Spleen (tissue), 7 donors: ENCODE data around the gene GRAMD2B.

Experiments
- CTCF ChIP-seq, 11 experiments: fragments of 200-600 bp in 7 of 11; fragments of 450-650 bp in 4 of 11; sonication (generic) in 4 of 11; IDR thresholded peaks in 8 of 11; conservative IDR thresholded peaks in 3 of 11; 1 replicate in 7 of 11; 2 replicates in 4 of 11; pipeline versions ENCODE4 v1.4.0 to v1.8.0; 2016 to 2021; ENCODE audit warnings: antibody characterized with exemption in 11 of 11, inconsistent platforms in 4 of 11, mild to moderate bottlenecking in 1 of 11
- POLR2AphosphoS5 ChIP-seq, 3 donors: sonication (generic); formaldehyde crosslinking; IDR thresholded peaks; one replicate each; pipeline ENCODE4 v1.5.1; 2017; ENCODE audit warnings: antibody characterized with exemption in 3 of 3
- donor health status: DM: no; HTN: no; CAD: no; lungs with moderate emphysema.
- donor health status: DM: no; HTN: no; CAD: no.
- donor health status: DM: no; HTN: no; CAD: no.

DNA sequence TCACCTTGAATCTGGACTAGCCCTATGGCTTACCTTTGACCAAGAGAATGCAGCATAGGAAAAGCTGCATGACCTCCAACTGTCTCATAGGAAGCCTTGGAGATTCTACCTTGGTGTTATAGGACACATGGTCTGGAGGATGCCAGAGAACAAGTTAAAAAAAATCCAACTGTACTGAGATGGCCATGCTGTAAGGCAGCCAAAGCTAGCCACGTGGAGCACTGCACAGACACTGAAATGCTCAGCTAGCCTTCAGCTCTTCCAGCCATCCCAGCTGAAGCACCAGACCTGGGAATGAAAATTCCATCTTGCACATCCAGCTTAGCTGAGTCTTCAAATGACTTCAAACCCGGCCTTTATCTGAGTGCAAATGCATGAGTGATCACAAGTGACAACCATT lies 6.0 kb upstream of the GRAMD2B start:
- TF ChIP-seq CTCF (IDR thresholded peaks at IDR 0.05 in 8 of 11, conservative IDR thresholded peaks at IDR 0.05 in 3 of 11) (no peak), POLR2AphosphoS5 (IDR thresholded peaks at IDR 0.05) (no peak)
